Activated CD8-positive, alpha-beta memory T cell treated with anti-CD3 and anti-CD28 coated beads, Interleukin-2, amount 50 U/mL, for 1 hour (primary cell): ENCODE measurements around the gene SLC5A9.
"Not testable (repeated sequence)": the region's sequence is repeated elsewhere in the genome, so short reads cannot be mapped to it uniquely, and the experiment has no call there.

Experiments used
- DNase-seq: peaks from one replicate; pipeline ENCODE4 v3.0.0-alpha.2; 2020; ENCODE audit errors: extremely low read depth

SLC5A9 gene

DNA sequence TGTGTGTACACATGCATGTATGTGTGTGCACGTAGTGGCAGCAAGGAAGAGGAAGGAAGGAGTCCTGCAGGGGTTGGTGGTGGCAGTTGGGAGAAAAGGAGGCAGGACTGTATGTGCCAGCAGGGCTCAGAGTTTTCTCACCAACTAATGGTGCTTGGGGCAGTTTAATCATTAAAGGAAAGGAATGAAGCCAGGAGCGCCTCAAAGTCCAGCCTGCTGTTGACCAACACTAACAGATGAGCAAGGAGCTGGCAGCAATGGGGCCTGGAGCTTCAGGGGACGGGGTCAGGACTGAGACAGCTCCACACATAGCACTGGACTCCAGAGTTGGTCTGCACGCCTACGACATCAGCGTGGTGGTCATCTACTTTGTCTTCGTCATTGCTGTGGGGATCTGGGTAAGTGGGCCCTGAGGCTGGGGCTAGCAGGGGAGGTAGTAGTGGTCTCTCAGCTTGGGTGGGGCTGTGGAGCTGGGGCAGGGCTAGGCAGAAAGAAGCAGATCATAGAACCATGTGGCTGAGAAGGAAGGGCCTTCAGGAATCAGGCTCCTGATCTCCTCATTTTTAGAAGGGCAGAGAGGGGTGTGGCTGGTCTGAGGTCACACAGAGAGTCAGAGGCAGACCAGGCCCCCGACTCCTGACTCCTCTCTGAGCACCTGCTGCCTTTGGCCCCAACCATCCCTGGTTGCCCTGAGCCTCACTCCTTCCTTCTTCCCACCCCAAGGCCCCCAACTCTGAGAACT lies at the start of gene SLC5A9:
SLC5A9 (plus strand) TSS at position 216 of the 742 bp plus-strand sequence; CDS start at position 237, 21 bp downstream.
- DNase-seq: no peak

- DNase-seq: no peak
Observed at GRCh38 chr1:48175116-48175515, 47.4 kb upstream of the SLC5A9 start.

- no peak for DNase-seq
Observed at GRCh38 chr1:48177257-48177656, 45.3 kb upstream of the SLC5A9 start.

- DNase-seq: no peak
Observed at GRCh38 chr1:48181669-48182367, 40.7 kb upstream of the SLC5A9 start.

DNA sequence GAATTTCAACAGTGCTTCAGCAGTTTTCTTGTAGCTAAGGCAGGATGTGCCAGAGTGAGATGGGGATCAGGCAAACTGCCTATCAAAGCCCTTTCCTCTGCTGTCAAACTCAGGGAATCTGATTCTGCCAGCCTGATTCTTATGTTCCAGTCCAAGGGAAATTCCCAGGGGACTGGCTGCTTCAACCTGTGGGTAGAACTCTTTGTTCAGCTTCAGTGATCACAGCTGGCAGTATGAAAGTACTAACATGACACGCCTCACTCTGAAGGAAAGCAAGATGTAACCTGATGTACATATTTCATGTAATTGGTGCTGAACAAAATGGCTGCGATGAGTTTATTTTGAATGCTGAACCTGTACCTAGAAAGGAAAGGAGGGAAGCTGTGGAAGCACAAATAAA lies 40.1 kb upstream of the SLC5A9 start:
- DNase-seq: no peak

GRCh38 chr1:48186306-48186839 lies 36.1 kb upstream of the SLC5A9 start:
- no peak for DNase-seq

DNA sequence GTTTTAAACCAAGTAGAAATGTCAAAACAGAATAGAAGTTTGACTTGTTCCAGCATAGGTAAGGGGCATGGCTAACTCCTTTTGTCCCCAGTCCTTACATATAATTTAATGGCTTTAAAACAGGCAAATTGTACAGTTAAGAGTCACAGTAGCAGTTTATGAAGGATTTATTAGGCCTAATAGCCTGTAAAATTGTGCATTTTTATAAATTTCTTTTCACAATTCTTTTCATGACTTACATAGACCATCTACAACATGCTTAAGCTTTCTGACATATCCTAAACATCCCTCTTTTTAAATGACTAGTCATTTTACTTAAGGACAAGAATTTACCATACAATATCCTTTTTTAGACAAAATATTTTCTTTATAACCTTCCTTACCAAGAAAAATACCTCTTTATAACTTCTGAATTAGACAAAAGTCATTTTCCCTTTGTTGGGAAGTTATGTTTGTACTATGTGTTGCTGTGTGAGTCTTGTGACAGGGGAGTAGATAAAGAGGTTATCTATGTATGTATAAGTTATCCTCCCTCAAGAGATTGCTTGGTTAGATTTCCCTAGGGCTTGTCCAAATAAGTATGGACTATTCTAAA lies 34.5 kb upstream of the SLC5A9 start:
- no peak for DNase-seq

DNA sequence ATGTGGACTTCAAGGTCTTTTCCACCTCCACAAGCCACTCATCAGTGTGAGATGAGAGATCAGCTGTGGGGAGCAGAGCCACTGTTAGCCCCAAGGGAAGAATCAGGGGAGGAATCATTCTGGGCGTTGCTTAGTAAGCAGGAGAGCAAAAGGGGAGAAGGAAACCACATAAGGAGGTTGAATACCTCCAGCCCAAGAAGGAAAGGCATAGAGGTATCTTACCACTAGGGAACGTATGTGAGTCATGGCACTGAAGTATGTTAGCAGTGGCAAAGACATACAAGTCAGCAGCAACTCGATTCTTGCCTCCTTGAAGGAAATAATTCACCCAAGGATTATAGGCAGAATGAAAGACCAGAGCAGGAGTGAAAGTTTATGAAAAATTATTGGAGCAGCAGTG lies 31.6 kb upstream of the SLC5A9 start:
- no peak for DNase-seq

GRCh38 chr1:48194801-48195200 lies 27.7 kb upstream of the SLC5A9 start:
- no peak for DNase-seq

GRCh38 chr1:48196237-48196636 lies 26.3 kb upstream of the SLC5A9 start:
- DNase-seq: no peak

DNA sequence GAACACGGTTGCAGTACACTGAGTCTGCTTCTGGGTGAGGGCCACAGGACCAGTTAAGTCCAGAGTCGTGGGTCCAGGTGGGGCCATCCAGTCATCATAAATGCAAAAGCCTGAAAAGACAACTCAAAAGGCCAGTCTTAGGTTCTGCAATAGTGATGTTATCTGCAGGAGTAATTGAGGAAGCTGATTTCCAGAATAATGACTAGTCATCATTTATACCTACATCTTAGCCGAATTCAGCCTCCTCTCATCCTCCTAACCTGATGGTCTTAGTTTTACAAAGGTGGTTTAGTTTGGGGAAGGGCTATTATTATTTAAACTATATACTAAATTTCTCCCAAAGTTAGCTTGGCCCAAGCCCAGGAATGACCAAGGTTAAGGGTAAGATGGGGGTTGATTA lies 23.5 kb upstream of the SLC5A9 start:
- no peak for DNase-seq

- no peak for DNase-seq
Observed at GRCh38 chr1:48200166-48200900, 22.2 kb upstream of the SLC5A9 start.

- no peak for DNase-seq
Observed at GRCh38 chr1:48202030-48202752, 20.3 kb upstream of the SLC5A9 start.

DNA sequence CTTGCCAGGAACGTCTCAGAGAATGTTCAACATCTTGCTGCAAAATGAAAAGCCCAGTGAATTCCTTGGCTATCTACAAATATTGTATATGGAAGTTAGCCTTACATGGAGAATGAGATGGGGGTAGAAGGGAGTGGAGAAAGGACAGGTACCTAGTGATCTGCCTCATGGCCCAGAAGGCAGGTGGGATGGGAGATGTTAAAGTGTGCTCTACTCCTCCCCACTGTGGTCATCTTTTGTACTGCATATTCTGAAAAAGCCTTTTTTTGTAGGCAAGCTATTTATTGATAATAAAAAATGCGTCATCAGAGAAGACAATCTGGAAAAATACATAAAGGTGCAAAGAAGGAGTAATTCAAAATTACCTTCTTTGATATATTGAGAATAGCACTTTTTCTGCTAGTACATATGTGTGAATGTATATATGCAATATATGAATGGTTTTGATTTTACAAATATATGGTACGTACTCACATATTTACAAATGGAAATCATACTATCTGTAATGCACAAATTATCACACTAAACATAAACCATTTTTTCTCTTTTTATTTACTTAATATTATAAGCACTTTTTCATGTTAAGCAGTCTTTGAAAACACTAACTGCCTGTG lies 19.1 kb upstream of the SLC5A9 start:
- DNase-seq: no peak

DNA sequence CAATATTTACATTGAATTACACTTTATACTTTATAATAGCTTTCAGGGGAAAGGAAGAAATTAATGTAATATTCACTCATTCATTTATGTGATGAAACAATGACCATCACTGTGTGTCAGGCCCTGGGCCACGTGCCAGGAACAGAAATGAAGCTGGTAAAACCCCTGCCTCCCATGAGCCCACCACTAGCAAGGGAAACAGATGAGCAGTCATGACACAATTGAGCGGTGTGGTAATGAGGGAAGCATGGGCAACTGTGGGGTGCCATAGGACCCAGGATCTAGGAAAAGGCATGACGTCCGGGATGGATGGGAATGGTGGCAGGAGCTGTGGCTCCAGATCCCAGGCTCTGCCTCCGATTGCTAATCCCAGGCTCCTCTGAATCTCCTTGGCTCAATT lies 17.0 kb upstream of the SLC5A9 start:
- no peak for DNase-seq

GRCh38 chr1:48206371-48206770 lies 16.1 kb upstream of the SLC5A9 start:
- no peak for DNase-seq

- no peak for DNase-seq
Observed at GRCh38 chr1:48207131-48207530, 15.4 kb upstream of the SLC5A9 start.

DNA sequence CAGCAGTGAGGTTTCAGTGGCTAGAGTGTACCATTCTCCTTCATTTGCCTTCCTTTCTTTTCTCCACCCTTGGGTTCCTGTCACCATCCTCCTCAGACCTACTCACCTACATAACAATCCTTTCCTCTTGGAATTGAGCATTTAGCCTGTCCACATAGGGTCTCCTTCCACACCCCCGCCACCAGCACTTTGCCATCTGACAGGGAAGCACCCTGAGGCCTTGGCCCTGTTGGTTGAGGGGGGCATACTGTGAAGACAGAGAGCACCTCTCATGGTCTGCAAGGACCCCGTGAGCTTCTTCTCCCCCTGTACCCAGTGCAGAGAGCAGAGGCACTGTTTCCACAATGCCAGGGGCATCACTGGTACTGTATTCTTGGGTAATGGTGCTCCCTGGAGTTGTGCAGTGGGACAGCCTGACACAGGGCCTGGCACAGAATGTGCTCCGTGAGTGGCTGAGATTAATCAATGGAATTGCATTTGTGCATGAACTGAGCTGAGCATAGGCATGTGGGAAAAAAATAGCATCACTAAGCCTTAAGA lies 14.9 kb upstream of the SLC5A9 start:
- DNase-seq: no peak

DNA sequence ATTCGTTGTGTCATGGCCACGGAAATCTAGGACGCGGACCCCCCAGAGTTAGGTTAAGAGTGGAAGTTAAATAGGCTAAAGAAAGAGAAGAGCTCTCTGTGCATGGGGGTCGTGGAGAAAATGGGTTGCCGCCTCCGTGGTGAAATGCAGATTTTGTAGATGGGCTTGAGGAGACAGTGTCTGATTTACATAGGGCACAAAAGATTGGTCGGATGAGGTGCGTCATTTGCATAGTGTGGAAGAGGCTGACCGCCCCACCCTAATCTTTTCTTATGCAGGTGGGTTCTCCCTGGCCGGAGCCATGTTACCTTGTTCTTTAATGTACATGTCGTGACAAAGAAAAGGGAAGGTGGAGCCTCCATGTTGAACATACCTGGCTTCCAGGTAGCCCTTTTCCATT lies 14.3 kb upstream of the SLC5A9 start:
- no peak for DNase-seq

GRCh38 chr1:48208652-48209051 lies 13.9 kb upstream of the SLC5A9 start:
- DNase-seq: no peak

- DNase-seq: not testable (repeated sequence)
Observed at GRCh38 chr1:48213462-48213861, 9.1 kb upstream of the SLC5A9 start.
